Glutamatergic neuron (in vitro differentiated cells): ENCODE results near the gene BOLA3. TPM values are rescaled to one million over a fixed set of nuclear protein-coding genes. Genes with fewer than 3 reads are reported as not detected.

Experiments used
- DNase-seq: peaks from one replicate; pipeline ENCODE4 v3.0.0; 2022
- H3K27ac Mint-ChIP-seq: one replicate; pipeline ENCODE4 v1.8.0; 2020; ENCODE audit warnings: mild to moderate bottlenecking, mixed read lengths, inconsistent platforms; ENCODE audit not compliant: unreplicated experiment
- H3K27me3 Mint-ChIP-seq: one replicate; pipeline ENCODE4 v1.8.0; 2020; ENCODE audit warnings: mild to moderate bottlenecking, moderate library complexity, mixed read lengths, inconsistent platforms; ENCODE audit not compliant: unreplicated experiment
- H3K36me3 Mint-ChIP-seq: one replicate; pipeline ENCODE4 v1.8.0; 2020; ENCODE audit warnings: mild to moderate bottlenecking, mixed read lengths, inconsistent platforms; ENCODE audit not compliant: unreplicated experiment
- H3K4me1 Mint-ChIP-seq: one replicate; pipeline ENCODE4 v1.8.0; 2020; ENCODE audit warnings: mild to moderate bottlenecking, low read depth, mixed read lengths, inconsistent platforms; ENCODE audit not compliant: unreplicated experiment
- H3K4me3 Mint-ChIP-seq: one replicate; pipeline ENCODE4 v1.8.0; 2020; ENCODE audit warnings: mild to moderate bottlenecking, mixed read lengths, inconsistent platforms; ENCODE audit not compliant: unreplicated experiment
- H3K9me3 Mint-ChIP-seq: one replicate; pipeline ENCODE4 v1.8.0; 2020; ENCODE audit warnings: mild to moderate bottlenecking, moderate library complexity, mixed read lengths, inconsistent platforms; ENCODE audit not compliant: unreplicated experiment
- total RNA-seq: library from RNA; stranded (reverse); fragmentation: NEBNext Ultra II Directional; extraction: Animal tissue kit (Norgen Biotek cat#: 25700); gene quantifications from one replicate; pipeline ENCODE4 v1.2.1, GENCODE V29; 2021; ENCODE audit not compliant: unreplicated experiment
- TF ChIP-seq, protein P1 (sequence below): fragments of 200-600 bp; sonication (generic); IDR thresholded peaks from one replicate; pipeline ENCODE4 v1.5.0; 2021; ENCODE audit not compliant: partially characterized antibody, unreplicated experiment

BOLA3 gene
- total RNA-seq, 1 donor from 2014 or later, result 17.7 TPM

DNA sequence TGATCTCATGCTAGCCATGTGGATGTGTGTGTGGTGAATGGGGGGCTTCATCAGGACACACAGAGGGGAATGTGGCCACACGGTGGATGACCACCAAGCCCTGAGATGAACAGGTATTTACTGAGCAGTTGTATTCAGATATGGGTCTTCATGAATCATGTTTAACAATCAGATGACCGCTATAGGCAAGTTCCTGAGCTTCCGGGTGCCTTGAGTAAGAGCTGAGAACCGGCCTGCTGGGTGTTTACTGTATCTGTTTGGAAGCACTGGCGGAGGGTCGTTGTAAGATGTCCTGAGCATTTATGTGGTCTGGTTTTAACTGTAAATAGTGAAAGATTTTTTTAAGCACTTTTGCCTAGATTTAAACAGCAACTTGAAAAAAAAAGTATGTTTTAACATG, 43.9 kb downstream of the BOLA3 start:
- TF ChIP-seq, protein P1, sequence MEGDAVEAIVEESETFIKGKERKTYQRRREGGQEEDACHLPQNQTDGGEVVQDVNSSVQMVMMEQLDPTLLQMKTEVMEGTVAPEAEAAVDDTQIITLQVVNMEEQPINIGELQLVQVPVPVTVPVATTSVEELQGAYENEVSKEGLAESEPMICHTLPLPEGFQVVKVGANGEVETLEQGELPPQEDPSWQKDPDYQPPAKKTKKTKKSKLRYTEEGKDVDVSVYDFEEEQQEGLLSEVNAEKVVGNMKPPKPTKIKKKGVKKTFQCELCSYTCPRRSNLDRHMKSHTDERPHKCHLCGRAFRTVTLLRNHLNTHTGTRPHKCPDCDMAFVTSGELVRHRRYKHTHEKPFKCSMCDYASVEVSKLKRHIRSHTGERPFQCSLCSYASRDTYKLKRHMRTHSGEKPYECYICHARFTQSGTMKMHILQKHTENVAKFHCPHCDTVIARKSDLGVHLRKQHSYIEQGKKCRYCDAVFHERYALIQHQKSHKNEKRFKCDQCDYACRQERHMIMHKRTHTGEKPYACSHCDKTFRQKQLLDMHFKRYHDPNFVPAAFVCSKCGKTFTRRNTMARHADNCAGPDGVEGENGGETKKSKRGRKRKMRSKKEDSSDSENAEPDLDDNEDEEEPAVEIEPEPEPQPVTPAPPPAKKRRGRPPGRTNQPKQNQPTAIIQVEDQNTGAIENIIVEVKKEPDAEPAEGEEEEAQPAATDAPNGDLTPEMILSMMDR, result no peak
- Mint-ChIP-seq H3K27me3 (peaks cover 18% of the 10 kb centered on the region), H3K4me1 (peaks cover 14% of the 10 kb centered on the region), H3K4me3 (no peak overlapping the region), H3K36me3 (peaks cover 5% of the 10 kb centered on the region), H3K27ac (no peak overlapping the region), H3K9me3 (peaks cover 11% of the 10 kb centered on the region)
- DNase-seq, result no peak

DNA sequence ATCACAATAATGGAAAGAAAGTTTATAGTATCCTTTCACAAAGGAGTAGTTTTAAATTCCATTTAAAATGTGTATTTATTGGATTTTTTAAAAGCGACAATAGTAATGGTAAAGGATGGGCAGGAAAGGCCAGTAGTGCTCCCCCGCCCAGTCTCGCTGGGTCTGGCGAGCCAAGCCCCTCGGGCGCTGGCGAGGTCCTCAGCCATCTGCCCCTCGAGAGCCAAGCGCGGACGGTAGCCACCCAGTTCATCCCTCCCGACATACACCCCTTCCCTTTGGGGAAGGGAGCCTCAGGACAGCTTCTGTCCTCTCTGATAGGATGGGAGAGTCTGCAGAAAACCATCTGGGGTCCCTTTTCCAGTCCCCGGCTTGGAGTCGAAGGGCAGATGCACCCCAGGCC, 45.2 kb downstream of the BOLA3 start:
- Mint-ChIP-seq H3K4me3 (no peak overlapping the region), H3K27ac (no peak overlapping the region), H3K27me3 (peaks cover 21% of the 10 kb centered on the region), H3K36me3 (peaks cover 5% of the 10 kb centered on the region), H3K9me3 (peaks cover 11% of the 10 kb centered on the region), H3K4me1 (peaks cover 14% of the 10 kb centered on the region)
- no peak for DNase-seq
- TF ChIP-seq, protein P1, result no peak

DNA sequence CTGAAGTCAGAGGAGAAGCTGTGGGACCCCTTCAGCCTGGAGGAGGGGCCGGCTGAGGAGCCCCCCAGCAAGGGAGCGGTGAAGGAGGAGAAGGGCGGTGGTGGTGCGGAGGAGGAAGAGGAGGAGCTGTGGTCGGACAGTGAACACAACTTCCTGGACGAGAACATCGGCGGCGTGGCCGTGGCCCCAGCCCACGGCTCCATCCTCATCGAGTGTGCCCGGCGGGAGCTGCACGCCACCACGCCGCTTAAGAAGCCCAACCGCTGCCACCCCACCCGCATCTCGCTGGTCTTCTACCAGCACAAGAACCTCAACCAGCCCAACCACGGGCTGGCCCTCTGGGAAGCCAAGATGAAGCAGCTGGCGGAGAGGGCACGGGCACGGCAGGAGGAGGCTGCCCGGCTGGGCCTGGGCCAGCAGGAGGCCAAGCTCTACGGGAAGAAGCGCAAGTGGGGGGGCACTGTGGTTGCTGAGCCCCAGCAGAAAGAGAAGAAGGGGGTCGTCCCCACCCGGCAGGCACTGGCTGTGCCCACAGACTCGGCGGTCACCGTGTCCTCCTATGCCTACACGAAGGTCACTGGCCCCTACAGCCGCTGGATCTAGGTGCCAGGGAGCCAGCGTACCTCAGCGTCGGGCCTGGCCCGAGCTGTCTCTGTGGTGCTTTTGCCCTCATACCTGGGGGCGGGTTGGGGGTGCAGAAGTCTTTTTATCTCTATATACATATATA, 46.0 kb downstream of the BOLA3 start:
- Mint-ChIP-seq H3K27ac (no peak overlapping the region), H3K4me3 (no peak overlapping the region), H3K4me1 (peaks cover 7% of the 10 kb centered on the region), H3K9me3 (peaks cover 11% of the 10 kb centered on the region), H3K36me3 (peaks cover 5% of the 10 kb centered on the region), H3K27me3 (peaks cover 17% of the 10 kb centered on the region)
- no peak for DNase-seq
- TF ChIP-seq, protein P1, result no peak

DNA sequence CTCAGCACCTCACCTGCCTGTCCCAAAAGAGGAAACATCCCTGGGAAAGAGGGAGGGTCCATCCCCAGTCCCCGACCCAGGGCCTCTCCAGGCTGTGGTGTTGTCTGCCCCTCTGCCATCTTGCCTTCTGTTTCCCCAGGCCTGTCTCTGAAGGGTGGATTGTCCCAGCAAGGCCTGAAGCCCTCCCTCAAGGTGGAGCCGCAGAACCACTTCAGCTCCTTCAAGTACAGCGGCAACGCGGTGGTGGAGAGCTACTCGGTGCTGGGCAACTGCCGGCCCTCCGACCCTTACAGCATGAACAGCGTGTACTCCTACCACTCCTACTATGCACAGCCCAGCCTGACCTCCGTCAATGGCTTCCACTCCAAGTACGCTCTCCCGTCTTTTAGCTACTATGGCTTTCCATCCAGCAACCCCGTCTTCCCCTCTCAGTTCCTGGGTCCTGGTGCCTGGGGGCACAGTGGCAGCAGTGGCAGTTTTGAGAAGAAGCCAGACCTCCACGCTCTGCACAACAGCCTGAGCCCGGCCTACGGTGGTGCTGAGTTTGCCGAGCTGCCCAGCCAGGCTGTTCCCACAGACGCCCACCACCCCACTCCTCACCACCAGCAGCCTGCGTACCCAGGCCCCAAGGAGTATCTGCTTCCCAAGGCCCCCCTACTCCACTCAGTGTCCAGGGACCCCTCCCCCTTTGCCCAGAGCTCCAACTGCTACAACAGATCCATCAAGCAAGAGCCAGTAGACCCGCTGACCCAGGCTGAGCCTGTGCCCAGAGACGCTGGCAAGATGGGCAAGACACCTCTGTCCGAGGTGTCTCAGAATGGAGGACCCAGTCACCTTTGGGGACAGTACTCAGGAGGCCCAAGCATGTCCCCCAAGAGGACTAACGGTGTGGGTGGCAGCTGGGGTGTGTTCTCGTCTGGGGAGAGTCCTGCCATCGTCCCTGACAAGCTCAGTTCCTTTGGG, 47.2 kb downstream of the BOLA3 start:
- TF ChIP-seq, protein P1, result no peak
- Mint-ChIP-seq H3K27ac (no peak overlapping the region), H3K36me3 (peaks cover 5% of the 10 kb centered on the region), H3K27me3 (peaks cover 20% of the 10 kb centered on the region), H3K9me3 (peaks cover 6% of the 10 kb centered on the region), H3K4me1 (no peaks in the 10 kb centered on the region), H3K4me3 (no peak overlapping the region)
- no peak for DNase-seq
